ENCODE results near the gene COL1A1.

COL1A1 gene

GRCh38 chr17:50213026-50214022 is 11.9 kb upstream of the COL1A1 start:
- peak; percentile 79 for DNase-seq

- peak; percentile 61 for DNase-seq
These were observed 10.9 kb upstream of the COL1A1 start for GRCh38 chr17:50212121-50212843.

DNA sequence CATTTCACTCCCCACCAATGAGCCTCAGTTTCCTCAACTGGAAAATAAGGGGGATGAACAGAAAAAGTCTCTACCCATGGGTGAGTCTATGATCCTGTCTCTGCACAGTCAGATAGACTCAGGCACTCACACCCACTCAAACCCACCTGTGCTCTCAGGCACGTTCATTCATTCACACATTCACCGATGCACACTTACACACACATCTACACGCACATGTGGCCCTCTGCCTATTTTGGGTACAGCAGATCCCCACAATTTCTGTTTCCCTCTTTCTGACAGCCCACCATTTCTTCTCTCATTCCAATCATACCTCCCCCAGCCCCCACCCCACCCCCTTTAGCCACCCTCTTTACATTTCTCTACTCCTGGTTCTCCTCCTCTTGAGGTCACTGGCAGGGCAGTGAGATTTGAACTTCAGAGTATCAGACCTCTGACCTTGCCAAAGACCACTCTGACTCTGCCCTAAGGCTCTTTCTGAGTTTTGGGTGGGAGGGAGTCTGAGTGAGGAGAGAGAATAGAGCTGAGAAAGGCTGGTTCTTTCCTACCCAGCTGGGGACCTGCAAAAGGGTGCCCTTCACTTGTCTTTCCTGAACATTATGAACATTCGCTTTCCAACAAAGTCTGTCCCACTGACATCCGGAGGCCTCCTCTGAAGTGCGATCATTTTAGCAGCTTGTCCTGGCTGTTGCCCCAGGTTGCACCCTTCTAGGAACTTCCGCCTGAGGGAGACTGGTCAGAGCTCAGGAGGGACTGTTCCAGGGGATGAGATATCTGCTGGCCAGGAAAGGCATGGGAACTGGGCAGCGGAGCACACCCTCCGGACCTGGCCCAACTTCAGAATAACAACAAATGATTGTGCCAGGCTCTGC is 10.1 kb upstream of the COL1A1 start:
- peak; percentile 70 for DNase-seq

DNA sequence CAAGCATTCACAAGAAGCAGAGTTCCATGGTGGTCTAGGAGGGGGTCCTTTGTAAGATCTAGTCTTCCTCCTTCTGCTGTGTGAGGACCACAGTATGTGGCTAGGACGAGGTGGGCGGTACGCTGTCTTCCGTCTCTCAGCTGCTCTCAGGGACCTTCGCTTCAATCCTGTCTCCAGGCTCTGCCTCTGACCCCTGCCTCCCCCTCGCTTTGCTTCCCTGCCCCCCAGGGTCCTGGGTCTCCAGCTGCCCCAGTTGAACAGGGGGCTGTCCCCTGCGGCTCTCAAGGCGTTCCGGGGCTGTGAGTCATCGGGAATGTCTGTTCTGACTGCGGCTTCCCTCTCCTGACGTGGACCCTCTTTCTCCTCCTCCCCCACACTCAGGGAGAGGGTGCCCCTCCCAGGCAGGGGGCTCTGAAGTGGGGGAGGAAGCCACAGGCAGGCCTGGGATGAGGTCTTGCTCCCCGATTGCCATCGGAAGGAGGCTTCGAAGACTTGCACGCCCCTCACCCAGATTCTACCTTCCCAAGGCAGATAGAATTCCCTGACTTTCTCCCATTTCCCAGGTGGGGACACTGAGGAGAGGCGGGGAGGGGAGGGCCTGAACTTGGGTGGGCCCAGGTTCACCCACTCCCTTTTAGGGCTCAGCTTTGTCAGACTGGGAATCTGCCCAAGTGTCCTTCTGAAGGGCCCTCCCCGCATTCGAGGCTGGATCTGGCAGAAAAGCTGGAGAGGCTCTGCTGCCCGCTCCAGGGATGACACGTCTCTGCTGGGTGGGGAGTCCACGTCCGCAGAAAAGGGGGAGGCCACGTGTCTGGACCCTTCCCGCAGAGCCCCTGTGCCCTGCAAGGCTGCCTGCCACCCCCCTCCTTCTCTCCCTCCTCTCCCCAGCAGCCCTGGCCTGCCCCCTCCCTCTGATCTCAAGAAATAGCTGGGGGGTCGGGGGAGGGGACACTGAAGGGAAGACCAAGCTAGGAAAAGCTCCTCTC is 9.1 kb upstream of the COL1A1 start:
- DNase-seq, result peak; percentile 100

- DNase-seq, result peak; percentile 100
These were observed 8.2 kb upstream of the COL1A1 start for GRCh38 chr17:50209472-50210239.

- no peak for DNase-seq
These were observed 7.7 kb upstream of the COL1A1 start for GRCh38 chr17:50209133-50209471.

GRCh38 chr17:50208611-50209061 is 7.2 kb upstream of the COL1A1 start:
- peak; percentile 75 for DNase-seq

- peak; percentile 60 for DNase-seq
These were observed 6.5 kb upstream of the COL1A1 start for GRCh38 chr17:50207792-50208567.

DNA sequence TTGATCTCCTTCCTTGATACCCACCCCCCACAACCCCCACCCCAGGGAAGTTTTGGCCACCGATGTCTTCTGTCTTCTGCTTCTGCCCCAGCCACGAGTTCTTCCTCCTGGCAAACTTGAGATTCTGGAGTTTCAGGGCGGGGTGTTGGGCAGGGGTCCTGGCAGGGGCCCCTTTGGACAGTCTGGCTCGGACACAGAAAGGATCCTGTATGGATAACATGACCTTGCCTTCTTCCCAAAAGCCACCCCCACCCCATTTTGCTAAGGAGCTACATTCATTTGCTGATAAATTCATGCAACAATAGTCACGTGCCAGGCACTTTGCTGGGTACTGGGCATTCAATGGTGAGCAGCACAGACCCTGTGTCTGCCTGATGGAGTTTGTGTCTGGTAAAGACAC is 5.9 kb upstream of the COL1A1 start:
- DNase-seq, result no peak

- DNase-seq, result peak; percentile 94
These were observed 5.3 kb upstream of the COL1A1 start for GRCh38 chr17:50206604-50207293.

GRCh38 chr17:50205963-50206505 is 4.6 kb upstream of the COL1A1 start:
- DNase-seq, result peak; percentile 49

GRCh38 chr17:50205111-50205962 is 3.9 kb upstream of the COL1A1 start:
- peak; percentile 84 for DNase-seq

GRCh38 chr17:50204431-50204830 is 3.0 kb upstream of the COL1A1 start:
- no peak for DNase-seq

DNA sequence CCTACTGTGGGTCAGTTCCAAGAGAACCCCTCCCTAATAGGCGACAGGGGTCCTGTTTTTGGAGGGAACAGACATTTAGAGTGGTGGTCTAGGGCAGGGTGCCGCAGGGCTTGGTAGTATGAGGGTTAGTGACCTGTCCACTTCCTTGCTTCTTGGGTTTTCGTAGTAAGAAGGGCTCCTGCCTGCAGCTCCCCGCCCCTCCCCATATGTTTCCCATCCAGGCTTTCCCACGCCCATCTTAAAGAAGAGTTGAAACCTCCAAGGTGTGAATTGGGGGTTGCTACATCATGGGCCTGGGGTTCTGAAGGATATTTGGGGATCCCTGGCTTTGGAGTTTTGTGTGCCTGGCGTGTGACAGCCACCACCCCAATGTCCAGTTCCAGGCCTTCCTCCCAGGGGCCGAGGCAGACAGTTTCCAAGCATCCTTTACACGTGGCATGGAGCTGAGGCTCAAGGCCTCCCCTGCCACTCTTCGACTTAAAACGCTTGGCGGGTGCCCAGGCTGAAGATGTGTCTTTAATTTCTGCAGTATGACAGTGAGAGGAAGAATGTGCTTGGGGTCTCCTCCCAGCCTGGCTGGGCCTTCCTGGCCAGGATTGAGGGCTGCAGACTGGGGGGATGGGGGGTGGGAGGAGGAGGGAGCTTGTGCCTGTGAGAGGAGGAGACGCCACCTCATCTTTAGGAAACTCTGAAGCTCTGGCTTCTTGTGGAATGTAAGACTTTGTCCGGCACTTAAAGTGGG is 2.3 kb upstream of the COL1A1 start:
- DNase-seq, result no peak

DNA sequence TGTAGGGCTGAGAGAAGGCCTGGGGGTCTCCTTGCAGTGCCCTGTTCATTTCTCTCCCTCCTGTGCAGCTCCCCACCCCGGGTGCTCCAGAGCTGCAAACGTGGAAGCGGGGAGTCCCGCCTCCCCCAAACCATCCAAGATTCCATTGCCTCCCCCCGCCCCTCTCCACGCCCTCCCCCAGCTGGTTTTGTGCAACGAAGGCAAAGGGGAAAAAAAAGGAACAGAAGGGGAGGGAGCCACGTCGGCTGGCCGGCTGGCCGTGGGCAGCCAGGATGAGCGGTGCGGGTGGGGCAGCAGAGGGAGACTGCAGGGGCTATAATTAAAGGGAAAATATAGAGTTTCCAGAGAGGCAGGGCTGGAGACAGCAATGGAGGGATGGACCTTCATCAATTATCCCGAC is 1.7 kb upstream of the COL1A1 start:
- no peak for DNase-seq

DNA sequence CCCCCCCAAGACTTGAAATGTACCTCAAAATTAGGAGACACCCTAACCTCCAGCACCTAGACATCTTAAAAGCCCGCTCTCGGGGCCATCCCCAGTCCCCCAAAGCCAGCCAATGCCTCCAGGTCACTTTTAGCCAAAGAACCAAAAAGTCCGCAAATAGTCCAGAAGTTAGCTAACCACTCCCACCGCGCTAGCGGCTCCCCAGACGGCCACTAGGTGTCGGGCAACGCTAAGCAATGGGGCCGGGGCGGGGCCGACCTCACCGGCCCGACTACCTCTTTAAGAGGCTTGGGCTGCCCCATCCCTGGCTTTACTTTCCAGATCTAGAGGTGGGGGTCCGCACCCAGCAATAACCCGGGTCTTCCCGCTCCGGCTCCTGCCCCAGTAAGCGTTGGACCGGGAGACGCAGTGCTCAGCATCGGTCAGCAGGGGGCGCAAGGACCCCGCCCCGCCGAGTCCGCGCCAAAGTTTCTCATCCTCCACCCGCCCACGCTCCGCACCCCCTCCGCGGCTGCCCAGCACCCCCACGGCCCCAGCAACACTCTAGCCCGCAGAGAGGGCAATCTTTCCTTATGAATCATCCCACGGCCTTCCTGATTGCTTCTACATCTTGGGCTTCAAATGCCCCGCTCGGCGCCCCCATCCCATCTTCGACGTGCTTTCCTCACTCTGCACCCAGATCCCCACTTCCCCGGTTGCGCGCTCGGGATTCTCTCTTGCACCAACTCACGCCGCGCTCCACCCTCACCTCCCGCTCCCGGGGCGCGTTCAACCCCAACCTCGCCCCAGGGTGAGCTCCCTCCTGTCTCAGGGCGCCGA is 765 bp downstream of the COL1A1 start:
- peak; percentile 98 for DNase-seq

Data from islet precursor cell (in vitro differentiated cells).